ENCODE results near the gene S100A6. TPM values are rescaled to one million over a fixed set of nuclear protein-coding genes. Genes with fewer than 3 reads are reported as not detected.
A peak's percentile ranks its signal among the peaks of the same experiment; 100 is the strongest.

Gene S100A6
- total and polyA plus RNA-seq, 4 experiments from 2014 or later: 342 to 918 (median 602) TPM

GRCh38 chr1:153570874-153571273, 35.1 kb upstream of the S100A6 start:
- H3K9me3 ChIP-seq (ENCODE audit: control insufficient read depth in 1 of 2, low read length in 2 of 2): no peaks in the 10 kb centered on the region
- Mint-ChIP-seq H3K36me3 (no peaks in the 10 kb centered on the region), H3K27ac (no peak overlapping the region), H3K4me3 (no peak overlapping the region), H3K27me3 (no peaks in the 10 kb centered on the region), H3K4me1 (peaks cover 20 to 41% (median 25%) of the 10 kb centered on the region in 4 donors), H3K9me3 (no peaks in the 10 kb centered on the region)
- no peak for DNase-seq
- POLR2A ChIA-PET (ENCODE audit: partially characterized antibody): interaction anchor here (0.5 to 5.8 kb wide), 3 partner anchors 9 to 37 kb away, joined by 3 to 103 read pairs (median 6); partner anchors contain the start of gene S100A6
- intact Hi-C loops (cut with micrococcal nuclease): no loop called here
- H3K27ac ChIP-seq (ENCODE audit: low read depth, low read length): no peak overlapping the region
- no peaks in the 10 kb centered on the region for H3K27me3 ChIP-seq (ENCODE audit: insufficient read depth, low read length)
- H3K36me3 ChIP-seq (ENCODE audit: insufficient read depth, low read length): no peaks in the 10 kb centered on the region
- H3K4me1 ChIP-seq (ENCODE audit: insufficient read depth, low read length): peaks cover 29% of the 10 kb centered on the region
- no peak overlapping the region for H3K4me3 ChIP-seq (ENCODE audit: low read length in 2 of 2)
- CTCF ChIA-PET (ENCODE audit: partially characterized antibody): interaction anchor here (1.1 to 7.5 kb wide), 14 partner anchors 9 to 219 kb away, joined by 3 to 243 read pairs (median 14); partner anchors contain the start of genes S100A14, S100A4, S100A5 and S100A6

GRCh38 chr1:153569465-153569864, 33.7 kb upstream of the S100A6 start:
- no peaks in the 10 kb centered on the region for H3K27me3 ChIP-seq (ENCODE audit: insufficient read depth, low read length)
- H3K27ac Mint-ChIP-seq: no peak overlapping the region
- no peaks in the 10 kb centered on the region for H3K9me3 ChIP-seq (ENCODE audit: control insufficient read depth in 1 of 2, low read length in 2 of 2)
- no peaks in the 10 kb centered on the region for H3K9me3 Mint-ChIP-seq
- ChIA-PET CTCF (ENCODE audit: partially characterized antibody) (interaction anchor here (0.7 to 7.5 kb wide), 12 partner anchors 8 to 72 kb away, joined by 3 to 243 read pairs (median 19); partner anchors contain the start of genes S100A14, S100A4, S100A5 and S100A6), POLR2A (ENCODE audit: partially characterized antibody) (interaction anchor here (1.7 to 5.8 kb wide), 3 partner anchors 25 to 59 kb away, joined by 6 to 103 read pairs (median 13); partner anchors contain the start of gene S100A6)
- intact Hi-C loops (cut with micrococcal nuclease): loop anchor here (5.0 kb wide), 1 partner anchor 48 kb away; the partner anchor contains the start of gene S100A14
- H3K27me3 Mint-ChIP-seq: no peaks in the 10 kb centered on the region
- no peak overlapping the region for H3K27ac ChIP-seq (ENCODE audit: low read depth, low read length)
- no peak for DNase-seq
- H3K36me3 ChIP-seq (ENCODE audit: insufficient read depth, low read length): no peaks in the 10 kb centered on the region
- H3K4me1 Mint-ChIP-seq: peaks cover 22 to 45% (median 29%) of the 10 kb centered on the region in 4 donors
- peaks cover 35% of the 10 kb centered on the region for H3K4me1 ChIP-seq (ENCODE audit: insufficient read depth, low read length)
- H3K36me3 Mint-ChIP-seq: no peaks in the 10 kb centered on the region
- H3K4me3 Mint-ChIP-seq: peak overlapping the region in 1 of 8 donors; percentile 32
- H3K4me3 ChIP-seq (ENCODE audit: low read length in 2 of 2): no peak overlapping the region

- intact Hi-C loops (cut with micrococcal nuclease): loop anchor here (1.0 to 5.0 kb wide), 3 partner anchors 35 to 57 kb away; partner anchors contain the start of gene S100A14
- Histone ChIP-seq H3K27me3 (ENCODE audit: insufficient read depth, low read length) (no peaks in the 10 kb centered on the region), H3K4me1 (ENCODE audit: insufficient read depth, low read length) (peaks cover 35% of the 10 kb centered on the region), H3K9me3 (ENCODE audit: control insufficient read depth in 1 of 2, low read length in 2 of 2) (no peaks in the 10 kb centered on the region), H3K36me3 (ENCODE audit: insufficient read depth, low read length) (no peaks in the 10 kb centered on the region), H3K27ac (ENCODE audit: low read depth, low read length) (no peak overlapping the region), H3K4me3 (ENCODE audit: low read length in 2 of 2) (peak overlapping the region; percentile 40 to 49)
- H3K9me3 Mint-ChIP-seq: no peaks in the 10 kb centered on the region
- peak; percentile 73 to 80 (median 75) for DNase-seq
- ChIA-PET POLR2A (ENCODE audit: partially characterized antibody) (interaction anchor here (0.7 to 5.8 kb wide), 10 partner anchors 15 to 61 kb away, joined by 3 to 103 read pairs (median 6); partner anchors contain the start of genes S100A4, S100A5 and S100A6), CTCF (ENCODE audit: partially characterized antibody) (interaction anchor here (0.8 to 7.5 kb wide), 18 partner anchors 9 to 65 kb away, joined by 3 to 243 read pairs (median 5); partner anchors contain the start of genes CHTOP, S100A14, S100A4 and S100A5)
- no peaks in the 10 kb centered on the region for H3K36me3 Mint-ChIP-seq
- peaks cover 22 to 45% (median 29%) of the 10 kb centered on the region in 4 donors for H3K4me1 Mint-ChIP-seq
- H3K27me3 Mint-ChIP-seq: no peaks in the 10 kb centered on the region
- peak overlapping the region; percentile 6 to 86 (median 70) for H3K27ac Mint-ChIP-seq
- peak overlapping the region; percentile 60 to 88 (median 82) for H3K4me3 Mint-ChIP-seq
Measured at GRCh38 chr1:153568367-153569099, 32.7 kb upstream of the S100A6 start.

GRCh38 chr1:153567621-153568366, 32.0 kb upstream of the S100A6 start:
- no peaks in the 10 kb centered on the region for H3K27me3 Mint-ChIP-seq
- H3K27ac Mint-ChIP-seq: peak overlapping the region; percentile 42 to 88 (median 80)
- no peak for DNase-seq

GRCh38 chr1:153566414-153567371, 30.9 kb upstream of the S100A6 start:
- CTCF ChIA-PET (ENCODE audit: partially characterized antibody): interaction anchor here (0.7 to 17.8 kb wide), 11 partner anchors 20 to 78 kb away, joined by 3 to 214 read pairs (median 5); partner anchors contain the start of genes S100A5 and S100A6
- intact Hi-C loops (cut with micrococcal nuclease): loop anchor here (1.0 to 5.0 kb wide), 4 partner anchors 21 to 105 kb away; partner anchors contain the start of genes S100A14 and S100A4

More at GRCh38 chr1:153567621-153568366, 32.0 kb upstream of the S100A6 start:
- POLR2A ChIA-PET (ENCODE audit: partially characterized antibody): interaction anchor here (0.7 to 5.8 kb wide), 9 partner anchors 15 to 57 kb away, joined by 3 to 103 read pairs (median 6); partner anchors contain the start of genes S100A4, S100A5 and S100A6
- Histone ChIP-seq H3K27ac (ENCODE audit: low read depth, low read length) (no peak overlapping the region), H3K9me3 (ENCODE audit: control insufficient read depth in 1 of 2, low read length in 2 of 2) (no peaks in the 10 kb centered on the region), H3K4me1 (ENCODE audit: insufficient read depth, low read length) (peaks cover 35% of the 10 kb centered on the region), H3K4me3 (ENCODE audit: low read length in 2 of 2) (no peak overlapping the region), H3K27me3 (ENCODE audit: insufficient read depth, low read length) (no peaks in the 10 kb centered on the region), H3K36me3 (ENCODE audit: insufficient read depth, low read length) (no peaks in the 10 kb centered on the region)
- H3K36me3 Mint-ChIP-seq: no peaks in the 10 kb centered on the region
- CTCF ChIA-PET (ENCODE audit: partially characterized antibody): interaction anchor here (0.6 to 7.5 kb wide), 19 partner anchors 8 to 65 kb away, joined by 3 to 243 read pairs (median 5); partner anchors contain the start of genes CHTOP, S100A14, S100A4 and S100A5
- intact Hi-C loops (cut with micrococcal nuclease): loop anchor here (1.0 to 5.0 kb wide), 4 partner anchors 34 to 65 kb away; partner anchors contain the start of gene S100A14
- no peaks in the 10 kb centered on the region for H3K9me3 Mint-ChIP-seq
- peaks cover 22 to 41% (median 29%) of the 10 kb centered on the region in 4 donors for H3K4me1 Mint-ChIP-seq
- peak overlapping the region in 4 of 8 donors; percentile 39 to 88 (median 72) for H3K4me3 Mint-ChIP-seq

More at GRCh38 chr1:153566414-153567371, 30.9 kb upstream of the S100A6 start:
- peak overlapping the region; percentile 42 for H3K27ac ChIP-seq (ENCODE audit: low read depth, low read length)
- no peaks in the 10 kb centered on the region for H3K27me3 Mint-ChIP-seq
- H3K36me3 Mint-ChIP-seq: no peaks in the 10 kb centered on the region
- H3K4me1 Mint-ChIP-seq: peaks cover 22 to 36% (median 28%) of the 10 kb centered on the region in 4 donors
- no peaks in the 10 kb centered on the region for H3K9me3 ChIP-seq (ENCODE audit: control insufficient read depth in 1 of 2, low read length in 2 of 2)
- peak; percentile 45 to 93 (median 55) for DNase-seq
- H3K4me1 ChIP-seq (ENCODE audit: insufficient read depth, low read length): peaks cover 35% of the 10 kb centered on the region
- H3K36me3 ChIP-seq (ENCODE audit: insufficient read depth, low read length): no peaks in the 10 kb centered on the region
- peak overlapping the region; percentile 90 to 94 (median 92) for H3K27ac Mint-ChIP-seq
- no peaks in the 10 kb centered on the region for H3K9me3 Mint-ChIP-seq
- H3K4me3 ChIP-seq (ENCODE audit: low read length in 2 of 2): peak overlapping the region in 1 of 2 donors; percentile 16
- peak overlapping the region in 7 of 8 donors; percentile 55 to 81 (median 65) for H3K4me3 Mint-ChIP-seq
- POLR2A ChIA-PET (ENCODE audit: partially characterized antibody): interaction anchor here (0.9 to 12.1 kb wide), 7 partner anchors 22 to 67 kb away, joined by 3 to 173 read pairs (median 8); partner anchors contain the start of genes CHTOP, S100A4, S100A5 and S100A6
- no peaks in the 10 kb centered on the region for H3K27me3 ChIP-seq (ENCODE audit: insufficient read depth, low read length)

Data from CD4-positive, alpha-beta memory T cell (primary cell).